Stimulated activated CD8-positive, alpha-beta memory T cell treated with anti-CD3 and anti-CD28 coated beads, Interleukin-7, amount 100 ng/mL, for 24 hours (primary cell): ENCODE data around the gene GCC1.

Experiments
- DNase-seq: peaks from one replicate; pipeline ENCODE4 v3.0.0-alpha.2; 2020; ENCODE audit warnings: low read depth

Gene GCC1

GRCh38 chr7:127536741-127537140 lies 48.7 kb downstream of the GCC1 start:
- DNase-seq, result no peak

DNA sequence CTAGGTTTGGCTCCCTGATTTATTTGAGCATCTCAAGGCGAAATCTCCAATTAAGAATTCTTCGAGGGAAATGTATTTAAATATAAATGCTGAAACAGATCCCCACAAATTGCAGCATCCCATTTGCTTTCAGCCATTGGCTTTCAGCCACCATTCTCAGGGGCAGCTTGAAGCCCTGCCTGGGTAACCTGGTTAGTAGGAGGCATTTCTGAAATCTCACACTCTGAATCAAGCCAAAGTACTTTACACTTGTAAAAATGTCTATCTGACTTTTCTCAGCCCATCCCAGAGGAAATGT lies 49.1 kb downstream of the GCC1 start:
- DNase-seq, result no peak

- no peak for DNase-seq
Measured at GRCh38 chr7:127535546-127536393, 49.6 kb downstream of the GCC1 start.

DNA sequence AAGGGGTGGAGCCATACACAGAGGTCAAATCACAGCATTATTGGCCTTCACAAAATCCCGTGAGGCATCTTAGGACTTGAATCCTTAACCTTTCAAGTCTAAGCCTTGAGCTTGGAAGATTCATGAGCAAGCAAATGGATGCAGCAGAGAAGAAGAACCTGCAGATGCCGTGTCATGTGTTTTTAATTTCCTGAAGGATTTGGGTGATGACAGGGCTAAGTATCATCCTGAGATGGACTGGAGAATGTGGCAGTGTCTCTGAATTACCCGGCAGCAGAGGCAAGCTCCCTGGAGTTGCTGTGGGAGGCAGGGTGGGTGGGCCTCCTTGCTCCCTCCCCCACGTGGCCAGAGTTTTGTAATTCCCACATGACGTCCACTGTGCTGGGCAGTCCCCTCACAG lies 50.8 kb downstream of the GCC1 start:
- DNase-seq, result no peak

DNA sequence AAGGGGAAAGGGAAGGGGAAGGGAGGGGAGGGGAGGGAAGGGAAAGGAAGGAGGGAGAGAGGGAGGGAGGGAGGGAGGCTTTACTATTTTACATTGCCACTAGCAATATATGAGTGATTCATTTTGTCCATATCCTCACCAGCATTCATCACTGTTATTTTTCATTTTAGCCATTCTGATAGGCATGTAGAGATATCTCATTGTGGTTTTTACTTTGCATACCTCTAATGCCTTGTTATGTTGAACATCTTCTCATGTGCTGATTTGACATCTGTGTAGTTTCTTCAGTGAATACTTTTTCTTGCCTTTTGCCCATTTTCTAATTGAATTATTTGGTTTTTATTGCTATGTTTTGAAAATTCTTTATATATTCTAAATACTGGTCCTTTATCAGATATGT lies 52.7 kb downstream of the GCC1 start:
- DNase-seq, result no peak

GRCh38 chr7:127532151-127532550 lies 53.2 kb downstream of the GCC1 start:
- no peak for DNase-seq
